SIG-M5 treated with dmso at 0.1 percent for 504 hours (cell line): Measurements from ENCODE around the gene SURF4.

Experiments
- DNase-seq: peaks from one replicate; lab custom pipeline; 2025; ENCODE audit not compliant: unreplicated experiment; lab: John Stamatoyannopoulos, UW

Gene SURF4

GRCh38 chr9:133375116-133375723, 640 bp downstream of the SURF4 start:
- peak; percentile 54 for DNase-seq

GRCh38 chr9:133374612-133375115, 1.2 kb downstream of the SURF4 start:
- DNase-seq: peak; percentile 83

GRCh38 chr9:133372144-133372543, 3.7 kb downstream of the SURF4 start:
- DNase-seq: no peak

GRCh38 chr9:133371261-133371711, 4.6 kb downstream of the SURF4 start:
- peak; percentile 30 for DNase-seq

GRCh38 chr9:133370685-133371084, 5.2 kb downstream of the SURF4 start:
- no peak for DNase-seq

- DNase-seq: no peak
Measured at GRCh38 chr9:133369933-133370332, 5.9 kb downstream of the SURF4 start.

GRCh38 chr9:133369422-133369821, 6.4 kb downstream of the SURF4 start:
- no peak for DNase-seq

- DNase-seq: no peak
Measured at GRCh38 chr9:133368249-133368881, 7.5 kb downstream of the SURF4 start.

GRCh38 chr9:133367778-133368177, 8.1 kb downstream of the SURF4 start:
- no peak for DNase-seq

- no peak for DNase-seq
Measured at GRCh38 chr9:133367221-133367620, 8.6 kb downstream of the SURF4 start.

- DNase-seq: no peak
Measured at GRCh38 chr9:133366435-133366834, 9.4 kb downstream of the SURF4 start.

- DNase-seq: no peak
Measured at GRCh38 chr9:133362359-133363044, 13.4 kb downstream of the SURF4 start.

GRCh38 chr9:133361507-133362092, 14.3 kb downstream of the SURF4 start:
- DNase-seq: no peak

- DNase-seq: no peak
Measured at GRCh38 chr9:133360400-133361393, 15.2 kb downstream of the SURF4 start.

GRCh38 chr9:133359399-133360175, 16.3 kb downstream of the SURF4 start:
- DNase-seq: no peak

- DNase-seq: no peak
Measured at GRCh38 chr9:133357656-133358055, 18.2 kb downstream of the SURF4 start.

- peak; percentile 73 for DNase-seq
Measured at GRCh38 chr9:133356391-133357091, 19.3 kb downstream of the SURF4 start, which contains the start of the genes SURF1 and SURF2. Gene SURF1 (minus strand): TSS chr9:133356487. CDS start chr9:133356453, 34 bp downstream. Gene SURF2 (plus strand): TSS chr9:133356550. CDS start chr9:133356593, 43 bp downstream.

GRCh38 chr9:133355881-133356357, 19.9 kb downstream of the SURF4 start:
- no peak for DNase-seq

GRCh38 chr9:133354766-133355165, 21.1 kb downstream of the SURF4 start:
- DNase-seq: peak; percentile 87
